Measurements from ENCODE around the gene MIDN. TPM values are rescaled to one million over a fixed set of nuclear protein-coding genes. Genes with fewer than 3 reads are reported as not detected.

Gene MIDN
- total and polyA plus RNA-seq, 8 donors, result 17.0 to 118 (median 33.2) TPM

- intact Hi-C loops (cut with DNase I; ENCODE audit: low total_unique reads), result no loop called here
- Histone ChIP-seq H3K4me1 (peaks cover 43 to 67% (median 55%) of the 10 kb centered on the region in 4 donors), H3K27me3 (peaks cover 0 to 6% (median 0%) of the 10 kb centered on the region in 3 donors), H3K36me3 (peaks cover 50 to 67% (median 59%) of the 10 kb centered on the region in 4 donors), H3K27ac (peak overlapping the region; percentile 97 to 100 (median 99)), H3K9me3 (no peaks in the 10 kb centered on the region), H3K4me3 (peak overlapping the region in 3 of 4 donors; percentile 66 to 76 (median 67))
- TF ChIP-seq POLR2A (IDR thresholded peaks at IDR 0.05) (no peak), EP300 (IDR thresholded peaks at IDR 0.05) (no peak), POLR2AphosphoS5 (IDR thresholded peaks at IDR 0.05) (no peak)
- TF ChIP-seq, protein P1, sequence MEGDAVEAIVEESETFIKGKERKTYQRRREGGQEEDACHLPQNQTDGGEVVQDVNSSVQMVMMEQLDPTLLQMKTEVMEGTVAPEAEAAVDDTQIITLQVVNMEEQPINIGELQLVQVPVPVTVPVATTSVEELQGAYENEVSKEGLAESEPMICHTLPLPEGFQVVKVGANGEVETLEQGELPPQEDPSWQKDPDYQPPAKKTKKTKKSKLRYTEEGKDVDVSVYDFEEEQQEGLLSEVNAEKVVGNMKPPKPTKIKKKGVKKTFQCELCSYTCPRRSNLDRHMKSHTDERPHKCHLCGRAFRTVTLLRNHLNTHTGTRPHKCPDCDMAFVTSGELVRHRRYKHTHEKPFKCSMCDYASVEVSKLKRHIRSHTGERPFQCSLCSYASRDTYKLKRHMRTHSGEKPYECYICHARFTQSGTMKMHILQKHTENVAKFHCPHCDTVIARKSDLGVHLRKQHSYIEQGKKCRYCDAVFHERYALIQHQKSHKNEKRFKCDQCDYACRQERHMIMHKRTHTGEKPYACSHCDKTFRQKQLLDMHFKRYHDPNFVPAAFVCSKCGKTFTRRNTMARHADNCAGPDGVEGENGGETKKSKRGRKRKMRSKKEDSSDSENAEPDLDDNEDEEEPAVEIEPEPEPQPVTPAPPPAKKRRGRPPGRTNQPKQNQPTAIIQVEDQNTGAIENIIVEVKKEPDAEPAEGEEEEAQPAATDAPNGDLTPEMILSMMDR (IDR thresholded peaks at IDR 0.05), result no peak
- peak in 1 of 2 donors; percentile 56 for DNase-seq
- WGBS, 5 donors, result 51 to 65% (median 59%) methylated on average over 9 to 10 of the region's 10 CpGs
Observed at GRCh38 chr19:1276628-1277022, 28.2 kb downstream of the MIDN start.

- Histone ChIP-seq H3K27me3 (peaks cover 0 to 8% (median 0%) of the 10 kb centered on the region in 3 donors), H3K9me3 (no peaks in the 10 kb centered on the region), H3K36me3 (peaks cover 46 to 62% (median 54%) of the 10 kb centered on the region in 4 donors), H3K27ac (peak overlapping the region in 2 of 5 donors; percentile 100), H3K4me1 (peaks cover 38 to 63% (median 51%) of the 10 kb centered on the region in 4 donors), H3K4me3 (peak overlapping the region in 1 of 4 donors; percentile 76)
- no peak for DNase-seq
- 92 to 95% (median 93%) methylated on average over 15 of the region's 15 CpGs for WGBS, 5 donors
- intact Hi-C loops (cut with DNase I; ENCODE audit: low total_unique reads), result no loop called here
- TF ChIP-seq, protein P1 (IDR thresholded peaks at IDR 0.05), result no peak
- TF ChIP-seq POLR2AphosphoS5 (IDR thresholded peaks at IDR 0.05), result no peak
- no peak for TF ChIP-seq EP300 (IDR thresholded peaks at IDR 0.05)
- TF ChIP-seq POLR2A (IDR thresholded peaks at IDR 0.05), result no peak
Observed at GRCh38 chr19:1277061-1277460, 28.7 kb downstream of the MIDN start.

GRCh38 chr19:1278074-1278473, 29.7 kb downstream of the MIDN start:
- no peak for DNase-seq
- no peak overlapping the region for H3K4me3 ChIP-seq
- 78 to 95% (median 85%) methylated on average over 10 to 12 of the region's 12 CpGs for WGBS, 5 donors
- TF ChIP-seq POLR2A (IDR thresholded peaks at IDR 0.05), result no peak
- no peak for TF ChIP-seq EP300 (IDR thresholded peaks at IDR 0.05)
- TF ChIP-seq, protein P1 (IDR thresholded peaks at IDR 0.05), result no peak
- no peak for TF ChIP-seq POLR2AphosphoS5 (IDR thresholded peaks at IDR 0.05)
- H3K4me1 ChIP-seq, result peaks cover 28 to 56% (median 43%) of the 10 kb centered on the region in 4 donors
- H3K9me3 ChIP-seq, result no peaks in the 10 kb centered on the region
- intact Hi-C loops (cut with DNase I; ENCODE audit: low total_unique reads), result no loop called here
- peaks cover 36 to 52% (median 44%) of the 10 kb centered on the region in 4 donors for H3K36me3 ChIP-seq
- H3K27ac ChIP-seq, result no peak overlapping the region
- H3K27me3 ChIP-seq, result peaks cover 0 to 13% (median 4%) of the 10 kb centered on the region in 3 donors

DNA sequence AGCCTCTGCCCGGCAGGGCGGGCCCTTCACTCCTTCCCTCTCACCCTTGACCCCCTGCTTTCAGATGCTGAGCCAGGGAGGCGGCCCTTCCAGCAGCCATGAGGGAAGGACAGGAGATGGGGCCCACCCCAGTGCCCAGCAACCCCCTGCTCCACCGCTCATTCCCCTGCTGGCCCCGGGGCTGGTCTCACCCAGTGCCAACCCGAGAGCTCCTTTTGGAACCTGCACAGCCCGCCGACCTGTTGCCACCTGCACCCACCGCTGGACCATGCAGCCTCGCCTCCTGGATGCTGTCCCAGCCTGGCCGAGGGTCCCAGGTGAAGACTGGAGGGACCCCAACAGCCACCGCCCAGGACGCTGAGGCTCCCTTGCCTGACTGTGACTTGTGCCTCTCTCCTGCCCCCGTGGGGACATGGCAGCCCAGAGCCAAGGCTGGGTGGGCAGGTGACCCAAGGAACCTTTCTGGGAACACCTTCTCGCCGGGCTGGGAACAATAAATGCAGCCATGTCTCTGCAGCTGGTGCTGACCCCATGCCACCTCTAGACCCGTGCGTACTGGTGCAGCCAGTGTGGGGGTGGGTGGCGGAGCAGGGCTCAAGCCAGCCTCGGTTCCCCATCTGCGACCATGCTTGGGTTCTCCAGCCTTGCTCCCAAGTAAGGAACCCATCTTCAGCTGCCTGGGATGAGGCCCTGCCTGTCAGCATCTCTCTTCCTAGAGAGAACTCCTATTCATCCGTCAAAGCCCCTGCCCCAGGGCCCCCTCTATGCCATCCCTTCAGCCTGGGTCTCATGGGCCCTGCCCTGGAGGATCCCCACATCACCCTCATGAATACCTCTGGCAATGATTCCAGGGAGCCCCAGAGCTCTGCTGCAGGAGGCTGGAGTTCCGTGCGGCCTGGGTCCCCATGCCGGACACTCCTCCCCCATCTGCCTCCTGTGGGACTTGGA, 30.6 kb downstream of the MIDN start:
- Histone ChIP-seq H3K4me1 (peaks cover 20 to 56% (median 41%) of the 10 kb centered on the region in 4 donors), H3K36me3 (peaks cover 27 to 43% (median 35%) of the 10 kb centered on the region in 4 donors), H3K27ac (no peak overlapping the region), H3K4me3 (no peak overlapping the region), H3K27me3 (peaks cover 0 to 23% (median 13%) of the 10 kb centered on the region in 3 donors), H3K9me3 (no peaks in the 10 kb centered on the region)
- TF ChIP-seq POLR2A (IDR thresholded peaks at IDR 0.05), result no peak
- no peak for TF ChIP-seq EP300 (IDR thresholded peaks at IDR 0.05)
- TF ChIP-seq POLR2AphosphoS5 (IDR thresholded peaks at IDR 0.05), result no peak
- TF ChIP-seq, protein P1 (IDR thresholded peaks at IDR 0.05), result no peak
- no peak for DNase-seq
- intact Hi-C loops (cut with DNase I; ENCODE audit: low total_unique reads), result no loop called here
- 78 to 87% (median 85%) methylated on average over 23 to 25 of the region's 25 CpGs for WGBS, 5 donors
